HG03064 (cell line): ENCODE data around the gene HERC4.
"Not testable (repeated sequence)": the region's sequence is repeated elsewhere in the genome, so short reads cannot be mapped to it uniquely, and the experiment has no call there.

ENCODE experiments used
- ATAC-seq: cut with Tn5 transposase; IDR thresholded peaks from one replicate; pipeline ENCODE4 v1.9.1; 2021; ENCODE audit warnings: low read depth; ENCODE audit not compliant: unreplicated experiment

The HERC4 gene

DNA sequence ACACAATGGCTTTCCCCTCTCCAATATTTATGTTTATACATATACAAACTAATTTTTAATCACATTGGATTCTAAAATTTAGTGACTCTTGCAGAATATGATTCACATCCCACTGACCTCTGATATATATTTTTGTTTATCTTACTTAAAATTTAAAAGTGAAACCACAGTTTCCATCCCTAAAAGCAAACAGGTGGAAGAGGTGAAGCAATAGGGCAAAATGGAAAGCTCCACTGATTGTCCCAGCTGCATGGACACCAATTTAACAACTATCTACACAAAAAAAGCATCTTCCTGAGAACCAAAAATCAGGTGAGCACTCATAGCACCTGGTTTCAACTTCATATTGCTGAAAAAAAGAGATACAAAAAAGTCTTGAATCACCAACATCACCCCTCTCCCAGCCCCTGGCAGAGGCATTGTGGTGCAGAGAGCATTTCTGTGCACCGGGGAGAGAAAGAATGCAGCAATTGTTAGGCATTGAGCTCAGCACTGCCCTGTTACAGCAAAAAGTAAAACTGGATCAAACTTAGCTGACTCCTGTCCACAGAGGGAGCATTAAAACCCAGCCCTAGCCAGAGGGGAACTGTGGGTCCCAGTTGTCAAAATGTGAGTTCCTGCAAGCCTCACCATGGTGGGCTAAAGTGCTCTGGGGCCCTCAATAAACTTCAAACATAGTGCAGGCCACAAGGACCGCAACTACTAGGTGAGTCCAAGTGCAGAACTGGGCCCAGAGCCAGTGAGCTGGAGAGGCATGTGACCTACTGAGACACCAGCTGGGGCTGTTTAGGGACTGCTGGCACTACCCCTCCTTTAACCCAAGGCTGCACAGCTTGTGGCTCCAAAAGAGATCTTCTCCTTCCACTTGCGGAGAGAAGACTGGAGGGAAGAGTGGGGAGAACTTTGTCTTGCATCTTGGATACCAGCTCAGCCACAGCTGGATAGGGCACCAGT lies 98.5 kb downstream of the HERC4 start:
- ATAC-seq = no peak

DNA sequence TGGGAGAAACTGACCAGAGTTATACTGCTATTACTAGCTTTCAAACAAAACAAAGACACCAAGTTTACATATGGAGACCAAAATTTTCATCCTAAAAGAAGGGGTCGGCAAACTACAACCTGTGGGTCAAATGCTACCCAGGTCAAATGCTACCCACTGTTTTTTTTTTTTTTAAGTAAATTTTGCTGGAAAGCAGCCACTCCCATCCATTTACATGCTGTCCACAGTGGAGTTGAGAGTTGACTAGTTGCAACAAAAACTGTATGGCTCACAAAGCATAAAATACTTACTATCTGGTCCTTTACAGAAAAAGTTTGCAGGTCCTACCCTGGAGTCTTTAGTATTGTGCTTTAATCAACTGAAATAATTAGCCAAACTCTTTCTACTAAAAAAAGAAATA lies 99.2 kb downstream of the HERC4 start:
- ATAC-seq = no peak

DNA sequence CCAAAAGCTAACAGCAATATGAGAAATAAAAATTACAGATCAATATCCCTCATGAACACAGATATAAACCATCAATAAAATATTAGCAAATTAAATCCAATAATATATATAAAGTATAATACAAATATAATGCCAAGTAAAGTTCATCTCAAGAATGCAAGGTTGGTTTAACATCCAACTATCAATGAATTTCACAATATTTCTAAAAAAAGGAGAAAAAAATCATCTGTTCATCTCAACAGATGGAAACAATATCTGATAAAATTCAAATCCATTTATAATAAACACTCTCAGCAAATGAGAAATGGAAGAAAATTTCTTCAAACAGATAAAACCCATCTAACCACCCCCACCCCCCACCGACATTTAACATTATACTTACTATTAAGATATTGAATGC lies 103.8 kb downstream of the HERC4 start:
- no peak for ATAC-seq

DNA sequence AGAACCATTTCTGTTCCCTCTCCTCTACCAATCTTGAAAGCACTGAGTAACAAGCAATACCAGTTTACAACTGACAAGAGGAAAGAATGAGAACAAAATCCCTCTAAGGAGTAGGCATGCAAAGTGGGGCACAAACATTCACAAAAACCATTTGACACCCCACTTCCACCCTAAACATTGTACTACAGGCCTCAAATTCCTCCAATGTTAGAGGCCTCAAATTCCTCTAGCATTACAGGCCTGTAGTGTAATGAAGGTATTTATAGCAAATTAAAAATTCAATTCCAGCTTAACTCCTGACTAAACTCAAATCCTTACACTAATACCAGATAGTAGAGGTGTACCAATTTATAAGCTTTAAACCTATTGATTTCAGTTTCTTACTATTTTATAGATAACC lies 105.2 kb downstream of the HERC4 start:
- no peak for ATAC-seq

DNA sequence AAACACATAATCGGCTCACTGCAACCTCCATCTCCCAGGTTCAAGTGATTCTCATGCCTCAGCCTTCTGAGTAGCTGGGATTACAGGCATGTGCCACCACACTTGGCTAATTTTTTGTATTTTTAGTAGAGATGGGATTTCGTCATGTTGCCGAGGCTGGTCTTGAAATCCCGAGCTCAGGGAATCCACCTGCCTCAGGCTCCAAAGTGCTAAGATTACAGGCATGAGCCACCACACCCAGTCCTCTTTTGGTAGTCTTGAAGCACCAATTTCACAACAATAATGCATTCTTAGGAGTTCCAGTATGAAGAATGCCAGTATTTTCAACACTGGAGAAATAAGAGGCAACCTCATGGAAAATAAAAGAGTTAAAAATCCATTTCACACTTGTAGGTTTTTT lies 109.0 kb downstream of the HERC4 start:
- ATAC-seq = not testable (repeated sequence)

DNA sequence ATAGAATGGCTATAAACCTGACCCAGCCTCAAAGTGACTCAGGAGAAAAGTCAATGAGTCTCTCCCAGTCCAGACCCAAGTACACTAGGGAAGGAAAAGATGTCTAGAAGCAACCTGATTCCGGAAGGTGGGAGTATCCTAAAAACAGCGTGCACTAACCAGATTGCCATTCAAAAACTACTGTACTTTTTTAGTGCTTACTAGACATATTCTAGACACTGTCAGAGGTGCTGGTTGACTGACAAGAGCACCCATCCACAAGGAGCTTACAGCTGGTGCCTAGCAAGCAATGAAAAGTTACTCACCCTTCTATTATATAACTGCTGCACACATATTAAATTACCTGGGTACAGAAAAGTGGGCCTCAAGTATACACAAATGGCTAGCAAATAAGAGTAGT lies 109.6 kb downstream of the HERC4 start:
- no peak for ATAC-seq

DNA sequence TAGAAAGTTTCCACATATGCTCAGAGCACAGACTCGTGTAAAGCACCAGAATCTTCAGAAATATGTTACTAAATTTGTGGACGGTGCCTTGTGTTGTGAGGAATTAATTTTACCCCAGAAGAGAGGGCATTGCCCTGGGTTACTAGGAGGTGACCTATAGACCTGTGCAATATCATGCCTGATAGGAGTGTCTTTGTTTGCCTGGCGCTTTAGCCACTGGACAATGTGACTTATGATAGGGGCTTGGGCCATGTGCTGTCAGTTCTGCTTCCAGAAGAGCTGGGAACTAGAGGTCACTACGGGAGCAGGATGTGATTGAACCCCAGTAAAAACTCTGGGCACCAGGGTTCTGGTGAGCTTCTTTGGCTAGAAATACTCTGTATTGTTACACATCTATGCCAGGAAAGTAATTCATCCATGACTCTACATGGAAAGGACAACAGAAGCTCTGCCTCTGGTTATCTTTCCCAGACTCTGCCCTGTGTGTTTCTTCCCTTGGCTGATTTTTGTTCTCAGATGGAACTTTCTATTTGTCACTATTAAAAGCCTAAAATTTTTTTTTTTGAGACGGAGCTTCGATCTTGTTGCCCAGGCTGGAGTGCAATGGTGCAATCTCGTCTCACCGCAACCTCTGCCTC lies 115.1 kb downstream of the HERC4 start:
- ATAC-seq = no peak

DNA sequence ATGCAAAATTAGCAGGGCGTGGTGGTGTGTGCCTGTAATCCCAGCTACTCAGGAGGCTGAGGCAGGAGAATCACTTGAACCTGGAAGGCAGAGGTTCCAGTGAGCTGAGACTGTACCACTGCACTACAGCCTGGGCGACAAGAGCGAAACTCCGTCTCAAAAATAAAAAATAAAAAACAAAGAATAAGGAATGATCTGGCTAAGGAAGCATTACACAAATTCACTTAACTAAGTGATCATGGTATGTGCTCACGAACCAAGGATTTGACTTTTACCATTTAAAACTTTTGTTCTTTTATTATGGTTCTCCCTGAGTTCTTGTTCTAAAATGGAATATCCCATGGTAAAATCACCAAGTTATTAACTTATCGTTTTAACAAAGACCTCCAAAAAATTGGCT lies 119.5 kb downstream of the HERC4 start:
- no peak for ATAC-seq

DNA sequence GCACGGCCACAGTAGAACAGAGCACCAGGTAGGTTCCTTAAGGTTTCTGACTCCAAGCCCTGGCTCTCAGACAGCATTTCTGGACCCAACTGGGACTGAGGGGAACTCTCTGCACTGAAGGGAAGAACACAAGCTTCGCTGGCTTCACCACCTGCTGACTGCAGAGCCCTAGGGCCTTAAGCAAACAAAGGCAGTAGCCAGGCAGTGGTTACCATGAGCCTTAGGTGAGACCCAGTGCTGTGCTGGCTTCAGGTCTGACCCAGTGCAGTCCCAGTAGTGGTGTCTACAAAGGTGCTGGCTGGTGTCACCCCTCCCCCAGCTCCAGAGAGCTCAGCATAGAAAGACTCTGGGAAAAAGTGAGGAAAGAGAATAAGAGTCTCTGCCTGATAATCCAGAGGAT lies 131.2 kb downstream of the HERC4 start:
- no peak for ATAC-seq

DNA sequence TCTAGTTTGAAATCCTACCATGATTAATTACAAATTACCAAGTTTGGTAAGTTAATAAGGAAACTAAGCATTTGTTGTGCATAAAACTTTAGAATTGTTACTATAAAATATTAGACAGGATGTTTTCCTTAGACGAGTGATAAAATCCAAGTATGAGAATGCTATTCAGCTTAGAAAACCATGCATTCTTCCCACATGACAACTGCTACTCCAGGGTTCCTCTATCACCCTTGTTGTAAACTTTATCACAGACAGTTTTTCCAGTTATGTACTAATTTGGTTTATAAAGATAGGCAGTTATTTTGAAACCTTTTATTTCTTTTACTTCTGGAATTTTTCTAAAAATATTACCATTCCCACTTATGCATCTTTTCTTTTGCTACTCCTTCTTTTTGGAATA lies 138.7 kb downstream of the HERC4 start:
- no peak for ATAC-seq

DNA sequence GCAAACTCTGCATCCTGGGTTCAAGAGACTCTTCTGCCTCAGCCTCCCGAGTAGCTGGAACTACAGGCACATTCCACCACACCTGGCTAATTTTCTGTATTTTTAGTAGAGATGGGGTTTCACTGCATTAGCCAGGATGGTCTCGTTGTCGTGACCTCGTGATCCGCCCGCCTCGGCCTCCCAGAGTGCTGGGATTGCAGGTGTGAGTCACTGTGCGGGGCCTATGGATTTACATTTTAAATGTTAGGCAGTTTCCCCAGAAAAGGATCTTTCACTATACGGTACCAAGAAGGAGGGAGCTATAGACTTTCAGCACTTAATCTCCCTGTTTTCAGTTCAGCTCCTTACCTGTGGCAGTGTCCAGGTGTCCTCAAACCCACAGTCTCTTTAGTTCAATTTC lies 139.9 kb downstream of the HERC4 start:
- no peak for ATAC-seq

DNA sequence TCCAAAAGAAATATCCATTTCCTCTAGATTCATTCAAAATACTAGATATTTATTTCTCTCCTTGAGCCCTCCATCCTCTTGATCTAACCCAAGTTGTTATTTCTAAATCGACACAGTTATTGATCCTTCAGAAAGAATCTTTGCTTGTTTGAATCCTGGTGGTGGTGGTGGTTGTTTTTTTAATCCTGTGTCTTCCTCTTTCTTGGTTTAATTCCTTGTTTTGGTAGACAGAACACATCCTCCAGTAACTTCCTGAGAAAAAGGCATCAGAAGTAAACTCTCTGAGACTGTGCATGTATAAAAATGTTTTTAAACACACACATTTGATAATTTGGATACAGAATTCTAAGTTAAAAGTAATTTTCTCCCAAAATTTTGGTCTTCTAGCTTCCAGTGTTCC lies 140.7 kb downstream of the HERC4 start:
- ATAC-seq = no peak

DNA sequence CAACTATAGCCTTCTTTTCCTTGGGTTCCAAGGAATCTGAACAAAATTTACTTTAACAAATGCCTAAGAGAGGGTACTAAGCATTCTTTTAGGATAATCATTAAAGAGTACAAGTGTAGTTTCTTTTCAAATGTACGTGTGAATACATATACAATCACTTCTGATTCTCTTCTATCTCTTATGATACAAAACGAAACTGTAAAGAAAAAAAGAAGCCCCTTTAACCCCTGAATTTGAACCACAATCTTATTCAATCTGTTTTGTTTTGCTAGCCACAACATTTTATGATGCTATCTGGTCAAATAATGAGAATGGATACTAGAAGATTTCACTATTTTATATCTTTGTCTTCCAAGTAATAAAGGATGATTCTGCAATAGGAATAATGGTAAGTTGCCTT lies 141.9 kb downstream of the HERC4 start:
- ATAC-seq = no peak

DNA sequence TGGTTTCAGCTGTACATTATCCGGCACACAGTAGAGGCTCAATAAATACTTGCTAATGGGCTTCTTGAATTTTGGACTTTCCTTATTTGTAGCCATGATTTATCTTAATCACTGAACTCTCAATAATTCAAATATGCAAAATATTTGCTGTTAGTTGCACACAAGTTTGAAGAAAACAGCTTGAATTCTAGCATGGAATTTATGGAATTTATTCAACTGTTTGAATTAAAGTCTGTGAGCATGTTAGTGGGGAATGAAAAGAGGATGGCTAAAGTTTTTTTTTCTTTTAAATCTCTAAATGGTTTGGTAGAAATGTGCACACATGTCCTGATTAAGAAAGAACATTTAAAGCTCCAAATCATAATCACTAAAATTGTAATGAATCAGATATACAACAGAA lies 148.1 kb downstream of the HERC4 start:
- no peak for ATAC-seq

DNA sequence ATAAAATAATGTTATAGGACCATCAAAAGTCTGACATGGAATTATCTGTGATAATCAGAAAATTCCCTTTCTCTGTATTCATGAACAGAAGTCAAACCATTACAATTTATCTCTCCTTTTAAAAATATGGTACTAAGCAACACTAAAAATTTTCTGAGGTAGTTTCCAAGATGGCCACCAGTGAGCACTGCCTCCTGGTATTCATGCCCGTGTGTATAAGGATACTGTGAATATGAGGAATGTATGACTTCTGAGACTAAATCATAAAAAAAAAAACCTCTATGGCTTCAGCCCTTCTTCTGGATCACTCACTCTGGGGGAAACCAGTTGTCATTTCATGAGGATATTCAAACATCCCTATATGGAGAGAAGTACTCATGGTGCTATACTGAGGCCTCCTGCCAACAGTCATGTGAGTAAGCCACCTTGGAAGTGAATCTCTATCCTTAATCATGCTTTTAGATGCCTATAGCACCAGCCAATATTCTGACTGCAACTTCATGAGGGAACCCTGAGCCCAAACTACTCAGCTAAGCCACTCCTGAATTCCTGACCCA lies 149.6 kb downstream of the HERC4 start:
- no peak for ATAC-seq

DNA sequence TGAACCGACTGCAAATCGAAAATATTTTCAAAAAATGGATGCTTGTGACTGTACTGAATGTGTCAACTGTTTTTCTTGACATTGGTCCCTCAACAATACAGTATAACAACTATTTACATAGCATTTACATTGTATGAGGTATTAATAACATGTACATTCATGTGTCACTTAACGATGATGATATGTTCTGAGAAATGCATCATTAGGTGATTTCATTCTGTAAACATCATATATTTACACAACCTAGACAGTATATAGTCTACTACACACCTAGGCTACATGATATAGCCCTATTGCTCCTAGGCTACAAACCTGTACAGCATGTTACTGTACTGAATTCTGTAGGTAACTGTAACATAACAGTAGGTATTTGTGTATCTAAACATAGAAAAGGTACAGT lies 150.9 kb downstream of the HERC4 start:
- ATAC-seq = no peak

DNA sequence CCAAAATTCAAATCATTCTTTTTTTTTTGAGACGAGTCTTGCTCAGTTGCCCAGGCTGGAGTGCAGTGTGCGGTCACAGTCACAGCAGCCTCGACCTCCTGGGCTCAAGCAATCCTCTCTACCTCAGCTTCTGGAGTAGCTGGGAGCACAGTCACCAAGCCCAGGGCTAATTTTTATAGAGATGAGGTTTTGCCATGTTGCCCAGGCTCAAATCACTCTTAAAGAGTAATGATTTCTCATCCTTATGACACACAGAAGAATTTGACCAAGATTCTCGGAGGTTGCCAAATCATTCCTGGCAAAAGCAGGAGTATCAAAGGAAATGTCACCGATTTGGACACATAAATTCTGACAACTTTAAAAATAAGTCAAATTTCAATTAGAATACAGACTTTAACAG lies 151.5 kb downstream of the HERC4 start:
- ATAC-seq = no peak

DNA sequence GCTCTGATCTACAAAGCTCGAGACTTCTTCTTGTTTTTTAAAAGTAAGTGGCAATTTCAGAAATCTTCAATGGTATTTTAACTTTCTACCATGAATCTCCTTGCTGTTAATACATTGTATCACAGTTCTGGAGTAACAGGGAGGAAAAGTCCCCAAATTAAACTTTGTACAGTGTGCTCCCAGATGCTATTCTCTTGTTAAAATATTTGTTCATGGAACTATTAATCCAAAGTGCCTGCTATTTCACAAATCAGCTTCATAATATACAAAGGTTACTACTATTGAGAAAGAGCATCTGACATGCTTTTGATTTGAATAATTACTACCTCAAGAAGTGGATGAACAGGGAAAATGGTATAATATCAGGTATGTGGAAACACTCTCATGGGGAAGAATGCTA lies 154.0 kb downstream of the HERC4 start:
- no peak for ATAC-seq

DNA sequence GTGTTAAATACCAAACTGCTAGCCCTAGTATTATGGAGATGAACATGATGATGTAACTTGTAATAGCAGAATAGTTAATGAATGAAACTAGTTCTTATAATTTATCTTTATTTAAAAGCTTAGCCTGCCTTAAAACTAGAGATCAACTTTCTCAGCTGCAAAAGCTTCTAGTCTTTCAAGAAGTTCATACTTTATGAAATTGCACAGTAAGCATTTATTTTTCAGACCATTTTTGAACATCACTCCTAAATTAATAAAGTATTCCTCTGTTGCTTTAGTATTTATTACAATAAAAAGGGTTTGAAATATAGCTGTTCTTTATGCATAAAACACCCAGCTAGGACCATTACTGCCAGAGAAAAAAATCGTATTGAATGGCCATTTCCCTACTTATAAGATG lies 157.4 kb downstream of the HERC4 start:
- ATAC-seq = no peak

DNA sequence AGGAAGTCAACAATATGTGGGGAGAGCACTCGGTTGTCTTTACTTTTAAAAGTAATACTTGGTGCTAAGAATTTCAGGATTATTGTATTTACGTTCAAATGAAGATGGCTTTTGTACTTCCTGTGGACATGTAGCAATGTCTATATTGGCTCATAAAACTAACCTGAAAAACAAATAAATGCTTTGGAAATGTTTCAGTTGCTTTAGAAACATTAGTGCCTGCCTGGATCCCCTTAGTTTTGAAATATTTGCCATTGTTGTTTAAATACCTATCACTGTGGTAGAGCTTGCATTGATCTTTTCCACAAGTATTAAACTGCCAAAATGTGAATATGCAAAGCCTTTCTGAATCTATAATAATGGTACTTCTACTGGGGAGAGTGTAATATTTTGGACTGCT lies 157.9 kb downstream of the HERC4 start:
- no peak for ATAC-seq

DNA sequence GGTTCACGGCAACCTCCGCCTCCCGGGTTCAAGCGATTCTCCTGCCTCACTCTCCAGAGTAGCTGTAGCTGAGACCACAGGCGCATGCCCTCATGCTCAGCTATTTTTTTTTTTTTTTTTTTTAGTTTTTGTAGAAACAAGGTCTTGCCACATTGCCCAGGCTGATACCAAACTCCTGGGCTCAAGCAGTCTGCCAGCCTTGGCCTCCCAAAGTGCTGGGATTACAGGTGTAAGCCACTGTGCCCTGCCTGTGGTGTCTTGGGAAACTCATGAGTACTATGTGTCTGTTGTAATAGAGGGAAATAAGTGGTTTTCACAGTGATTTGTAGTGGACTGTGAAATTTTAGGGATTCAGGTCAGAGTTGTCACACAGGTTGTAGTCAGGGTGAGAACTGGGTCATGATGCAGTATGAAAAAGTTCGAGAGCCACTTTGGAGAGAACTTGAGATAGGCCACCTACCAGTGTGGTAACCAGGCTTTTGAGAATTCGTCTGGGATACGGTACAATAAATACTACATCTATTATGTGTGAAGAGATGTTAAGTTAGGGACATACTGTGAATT lies 160.2 kb downstream of the HERC4 start:
- no peak for ATAC-seq
